HepG2 (cell line): ENCODE data around the gene PCDH12. TPM values are rescaled to one million over a fixed set of nuclear protein-coding genes. Genes with fewer than 3 reads are reported as not detected.
A peak's percentile ranks its signal among the peaks of the same experiment; 100 is the strongest.

Experiments used
- AHDC1 ChIP-seq: sonication (generic); formaldehyde crosslinking; IDR thresholded peaks from 2 replicates; pipeline ENCODE4 v1.5.1; 2020; ENCODE audit warnings: mild to moderate bottlenecking, missing genetic modification reagents, borderline replicate concordance
- EHMT2 ChIP-seq: fragments of 200-600 bp; sonication (generic); IDR thresholded peaks from 2 replicates; pipeline ENCODE4 v1.7.0; 2017; ENCODE audit warnings: antibody characterized with exemption, low read depth, low read length, borderline replicate concordance
- GATAD1 ChIP-seq: IDR thresholded peaks from 2 replicates; pipeline ENCODE4 v1.6.1; 2016; ENCODE audit warnings: missing genetic modification reagents, missing compliant biosample characterization
- KAT7 ChIP-seq: IDR thresholded peaks from 2 replicates; pipeline ENCODE4 v1.6.1; 2018; ENCODE audit warnings: borderline replicate concordance, missing compliant biosample characterization
- KDM6A ChIP-seq: IDR thresholded peaks from 2 replicates; pipeline ENCODE4 v1.6.1; 2016; ENCODE audit warnings: low read depth
- KLF12 ChIP-seq: sonication (generic); formaldehyde crosslinking; IDR thresholded peaks from 2 replicates; pipeline ENCODE4 v1.4.0; 2020; ENCODE audit warnings: missing genetic modification reagents, borderline replicate concordance
- NCOA2 ChIP-seq: sonication (generic); formaldehyde crosslinking; IDR thresholded peaks from 2 replicates; pipeline ENCODE4 v1.8.0; 2022; ENCODE audit warnings: inconsistent platforms
- POGZ ChIP-seq: sonication (generic); formaldehyde crosslinking; IDR thresholded peaks from 2 replicates; pipeline ENCODE4 v1.4.0; 2020; ENCODE audit warnings: mild to moderate bottlenecking, missing genetic modification reagents
- REPIN1 ChIP-seq: sonication (generic); formaldehyde crosslinking; IDR thresholded peaks from 2 replicates; pipeline ENCODE4 v1.8.0; 2022; ENCODE audit warnings: missing genetic modification reagents, low read depth, mild to moderate bottlenecking, borderline replicate concordance
- SCMH1 ChIP-seq: sonication (generic); formaldehyde crosslinking; IDR thresholded peaks from 2 replicates; pipeline ENCODE4 v1.9.0; 2021; ENCODE audit warnings: missing genetic modification reagents, mild to moderate bottlenecking, borderline replicate concordance
- SMYD3 ChIP-seq: sonication (generic); formaldehyde crosslinking; IDR thresholded peaks from 2 replicates; pipeline ENCODE4 v1.8.1; 2023; ENCODE audit warnings: mild to moderate bottlenecking, missing genetic modification reagents
- SRF ChIP-seq: IDR thresholded peaks from 2 replicates; pipeline ENCODE4 v1.6.1; 2011; ENCODE audit warnings: mild to moderate bottlenecking, low read depth, low read length, moderate library complexity
- TCF12 ChIP-seq, 2 experiments: fragments of 450-650 bp in 1 of 2; sonication (generic) in 1 of 2; formaldehyde crosslinking in 1 of 2; IDR thresholded peaks; 2 replicates each; pipeline versions ENCODE4 v1.6.1 to v1.8.0; 2017 to 2022; ENCODE audit warnings: antibody characterized with exemption in 1 of 2, mild to moderate bottlenecking in 1 of 2, missing genetic modification reagents in 1 of 2, moderate library complexity in 1 of 2
- YEATS2 ChIP-seq: sonication (generic); formaldehyde crosslinking; IDR thresholded peaks from 2 replicates; pipeline ENCODE4 v1.4.0; 2020; ENCODE audit warnings: missing genetic modification reagents, borderline replicate concordance
- ZBTB49 ChIP-seq: sonication (generic); formaldehyde crosslinking; IDR thresholded peaks from 2 replicates; pipeline ENCODE4 v1.4.0; 2020; ENCODE audit warnings: missing genetic modification reagents, borderline replicate concordance
- ZNF143 ChIP-seq: sonication (generic); formaldehyde crosslinking; IDR thresholded peaks from 2 replicates; pipeline ENCODE4 v1.4.0; 2020; ENCODE audit warnings: missing genetic modification reagents
- ZNF34 ChIP-seq: sonication (generic); formaldehyde crosslinking; IDR thresholded peaks from 2 replicates; pipeline ENCODE4 v1.4.0; 2020; ENCODE audit warnings: mild to moderate bottlenecking, missing genetic modification reagents, borderline replicate concordance
- ZNF619 ChIP-seq: sonication (generic); formaldehyde crosslinking; IDR thresholded peaks from 2 replicates; pipeline ENCODE4 v1.4.0; 2020; ENCODE audit warnings: mild to moderate bottlenecking, missing genetic modification reagents
- ZNF720 ChIP-seq: sonication (generic); formaldehyde crosslinking; IDR thresholded peaks from 2 replicates; pipeline ENCODE4 v1.4.0; 2020; ENCODE audit warnings: missing genetic modification reagents
- ZSCAN20 ChIP-seq: sonication (generic); formaldehyde crosslinking; IDR thresholded peaks from 2 replicates; pipeline ENCODE4 v1.4.0; 2020; ENCODE audit warnings: missing genetic modification reagents, mild to moderate bottlenecking, borderline replicate concordance
- polyA plus RNA-seq, 8 experiments: library from polyadenylated mRNA; depleted of rRNA in 3 of 8; stranded (reverse) in 7 of 8; unstranded in 1 of 8; fragments of >200 nt; fragmentation: Illumina TruSeq in 4 of 8; extraction: Trizol in 4 of 8; gene quantifications; 2 replicates each; pipeline versions ENCODE4 v1.2.1 to v1.2.3, GENCODE V29; 2011 to 2016; ENCODE audit warnings: low read depth in 4 of 8, missing spikeins in 1 of 8, mixed read lengths in 1 of 8; ENCODE audit not compliant: insufficient read depth in 1 of 8
- total RNA-seq, 5 experiments: library from RNA; depleted of rRNA; stranded (reverse); fragments of >200 nt; fragmentation: Illumina TruSeq; extraction: Trizol; gene quantifications; 2 replicates each; pipeline ENCODE4 v1.2.3, GENCODE V29; 2016; ENCODE audit warnings: low read depth in 1 of 5

The PCDH12 gene
- total and polyA plus RNA-seq, 2 of the 13 experiments (the other 11 are each of a cell fraction or from before 2014, with no cell fraction given): not detected

- 0 out of 2 replicates have a peak, but pooled peaks have one; percentile 61 for TF ChIP-seq KAT7 (CRISPR knock-in tag)
- no peak for TF ChIP-seq SRF
- TF ChIP-seq ZNF34: no peak
- no peak for TF ChIP-seq KDM6A (CRISPR knock-in tag)
- peak; percentile 83 for TF ChIP-seq POGZ (CRISPR knock-in tag)
- peak; percentile 94 for TF ChIP-seq SMYD3 (CRISPR knock-in tag)
- TF ChIP-seq REPIN1 (CRISPR knock-in tag): no peak
- TF ChIP-seq TCF12 (IDR thresholded peaks at IDR 0.05): no peak
- TF ChIP-seq TCF12 (CRISPR knock-in tag; IDR thresholded peaks at IDR 0.05): 0 out of 2 replicates have a peak, but pooled peaks have one; percentile 43
- no peak for TF ChIP-seq ZSCAN20 (CRISPR knock-in tag)
- peak; percentile 31; the same call in 1 of the 2 replicates for TF ChIP-seq NCOA2 (CRISPR knock-in tag)
- TF ChIP-seq ZBTB49 (CRISPR knock-in tag): no peak
- TF ChIP-seq AHDC1 (CRISPR knock-in tag): no peak
- no peak; the same call in 1 of the 2 replicates for TF ChIP-seq EHMT2
- peak; percentile 97 for TF ChIP-seq YEATS2 (CRISPR knock-in tag)
- no peak for TF ChIP-seq ZNF143
- no peak for TF ChIP-seq SCMH1 (CRISPR knock-in tag)
- no peak for TF ChIP-seq ZNF720 (CRISPR knock-in tag)
- peak; percentile 52; the same call in 1 of the 2 replicates for TF ChIP-seq ZNF619 (CRISPR knock-in tag)
- TF ChIP-seq GATAD1: peak; percentile 88
- TF ChIP-seq KLF12 (CRISPR knock-in tag): no peak
These were observed 34.3 kb downstream of the PCDH12 start, which contains the start of gene DELE1 (continued) for GRCh38 chr5:141923448-141924313.
